GM12878 (cell line): ENCODE measurements around the gene IPO11. TPM values are rescaled to one million over a fixed set of nuclear protein-coding genes. Genes with fewer than 3 reads are reported as not detected.

Source experiments
- ATAC-seq: fragments of 200-7000 bp; cut with Tn5 transposase; 3 replicates; pipeline ENCODE4 v1.9.1; 2020; ENCODE audit warnings: mild to moderate bottlenecking, moderate library complexity
- BruUV-seq: library from RNA; stranded (reverse); fragments of 400-500 nt; replicated peaks from 2 replicates; lab custom pipeline; 2021; lab: Mats Ljungman, UMichigan
- CTCF ChIA-PET: fragments of 300-600 bp; sonication (Branson Sonifier 250); formaldehyde crosslinking; extraction: SDS; loops from one replicate; lab custom pipeline; 2021; ENCODE audit warnings: inconsistent platforms; lab: Yijun Ruan, JAX
- POLR2A ChIA-PET: fragments of 350-600 bp; formaldehyde crosslinking; extraction: SDS; loops from one replicate; lab custom pipeline; 2021; ENCODE audit warnings: inconsistent platforms; lab: Charles Lee
- RAD21 ChIA-PET: fragments of 300-600 bp; sonication (Branson Sonifier 250); formaldehyde crosslinking; loops from one replicate; lab custom pipeline; 2023; ENCODE audit warnings: antibody characterized with exemption; ENCODE audit not compliant: unreplicated experiment; lab: Charles Lee
- SMC1A ChIA-PET: fragments of 300-600 bp; sonication (Branson Sonifier 250); formaldehyde crosslinking; loops from one replicate; lab custom pipeline; 2023; ENCODE audit not compliant: unreplicated experiment, uncharacterized antibody; lab: Charles Lee
- DNase-seq: peaks from one replicate; pipeline ENCODE4 v3.0.0-alpha.2; 2011; ENCODE audit warnings: low read depth, low spot score
- FAIRE-seq: peaks from 3 replicates; lab custom pipeline; 2011; peaks lifted over from hg19 to GRCh38; lab: Jason Lieb, UNC
- H2AFZ ChIP-seq: 2 replicates; pipeline ENCODE4 v1.6.0; 2011; ENCODE audit warnings: low read depth, low read length, control low read depth; ENCODE audit not compliant: control insufficient read depth
- H3K27ac ChIP-seq: 2 replicates; pipeline ENCODE4 v1.5.1; 2011; ENCODE audit warnings: control low read depth; ENCODE audit not compliant: control insufficient read depth, insufficient read depth
- H3K27me3 ChIP-seq, 2 experiments: replicated peaks in 1 of 2; 2 replicates each; pipeline versions ENCODE4 v1.6.0 to v1.6.1; 2011; ENCODE audit warnings: low read length in 1 of 2; ENCODE audit not compliant: control insufficient read depth in 2 of 2, insufficient read depth in 2 of 2
- H3K36me3 ChIP-seq, 2 experiments: 2 replicates each; pipeline ENCODE4 v1.5.1; 2011; ENCODE audit warnings: low read length in 1 of 2; ENCODE audit not compliant: control insufficient read depth in 2 of 2, insufficient read depth in 2 of 2
- H3K4me1 ChIP-seq: 2 replicates; pipeline ENCODE4 v1.6.1; 2011; ENCODE audit warnings: mild to moderate bottlenecking, low read length, moderate library complexity, mixed read lengths; ENCODE audit not compliant: control insufficient read depth, insufficient read depth
- H3K4me2 ChIP-seq: 2 replicates; pipeline ENCODE4 v1.6.0; 2011; ENCODE audit warnings: control low read depth; ENCODE audit not compliant: control insufficient read depth, insufficient read depth
- H3K4me3 ChIP-seq: fragments of 200-600 bp; sonication (generic); 2 replicates; pipeline ENCODE4 v1.5.1; 2016
- H3K79me2 ChIP-seq: 2 replicates; pipeline ENCODE4 v1.6.0; 2011; ENCODE audit warnings: low read length; ENCODE audit not compliant: control insufficient read depth, insufficient read depth
- H3K9ac ChIP-seq: 2 replicates; pipeline ENCODE4 v1.8.0; 2011; ENCODE audit warnings: low read length, control low read depth, mixed read lengths; ENCODE audit not compliant: control insufficient read depth, insufficient read depth
- H3K9me3 ChIP-seq: replicated peaks from 3 replicates; pipeline ENCODE4 v1.5.1; 2011; ENCODE audit warnings: mild to moderate bottlenecking, low read length; ENCODE audit not compliant: control insufficient read depth, insufficient read depth
- H4K20me1 ChIP-seq: 2 replicates; pipeline ENCODE4 v1.6.0; 2011; ENCODE audit not compliant: control insufficient read depth, insufficient read depth
- CEBPZ ChIP-seq: fragments of 150-350 bp; IDR thresholded peaks from 2 replicates; pipeline ENCODE4 v1.6.1; 2016; ENCODE audit warnings: low read depth, low read length
- E4F1 ChIP-seq: fragments of 450-650 bp; IDR thresholded peaks from 2 replicates; pipeline ENCODE4 v1.6.1; 2018; ENCODE audit warnings: borderline replicate concordance, mild to moderate bottlenecking; ENCODE audit not compliant: partially characterized antibody
- ETV6 ChIP-seq, 2 experiments: fragments of 450-650 bp in 1 of 2; IDR thresholded peaks in 1 of 2; conservative IDR thresholded peaks in 1 of 2; 2 replicates each; pipeline ENCODE4 v1.6.1; 2014; ENCODE audit warnings: antibody characterized with exemption in 1 of 2, borderline replicate concordance in 1 of 2, low read depth in 1 of 2, mild to moderate bottlenecking in 1 of 2, moderate library complexity in 1 of 2
- IKZF2 ChIP-seq, 2 experiments: fragments of 450-650 bp; IDR thresholded peaks; 2 replicates each; pipeline ENCODE4 v1.6.1; 2017; ENCODE audit warnings: mild to moderate bottlenecking in 2 of 2, moderate library complexity in 2 of 2
- IRF3 ChIP-seq: fragments of 450-650 bp; IDR thresholded peaks from 2 replicates; pipeline ENCODE4 v1.6.1; 2014; ENCODE audit warnings: mild to moderate bottlenecking
- JUND ChIP-seq: IDR thresholded peaks from 2 replicates; pipeline ENCODE4 v1.6.1; 2012; ENCODE audit warnings: low read depth, mild to moderate bottlenecking, low read length, improper control_type of control experiment, moderate library complexity
- KLF5 ChIP-seq: fragments of 450-650 bp; IDR thresholded peaks from 2 replicates; pipeline ENCODE4 v1.6.1; 2014; ENCODE audit warnings: mild to moderate bottlenecking; ENCODE audit not compliant: partially characterized antibody
- LARP7 ChIP-seq: fragments of 450-650 bp; IDR thresholded peaks from 2 replicates; pipeline ENCODE4 v1.6.1; 2017; ENCODE audit warnings: mild to moderate bottlenecking
- PKNOX1 ChIP-seq: fragments of 450-650 bp; IDR thresholded peaks from 2 replicates; pipeline ENCODE4 v1.6.1; 2016; ENCODE audit warnings: mild to moderate bottlenecking
- RAD21 ChIP-seq: IDR thresholded peaks from 2 replicates; pipeline ENCODE4 v1.6.1; 2011; ENCODE audit warnings: mild to moderate bottlenecking, low read depth, low read length, moderate library complexity; ENCODE audit not compliant: insufficient read depth
- RB1 ChIP-seq: fragments of 450-650 bp; formaldehyde crosslinking; IDR thresholded peaks from 2 replicates; pipeline ENCODE4 v1.6.1; 2017; ENCODE audit warnings: mild to moderate bottlenecking, borderline replicate concordance
- RCOR1 ChIP-seq: conservative IDR thresholded peaks from 2 replicates; pipeline ENCODE4 v1.6.1; 2012; ENCODE audit warnings: low read depth, low read length, improper control_type of control experiment
- RELA ChIP-seq: fragments of 450-650 bp; IDR thresholded peaks from 2 replicates; pipeline ENCODE4 v1.8.0; 2014; ENCODE audit warnings: borderline replicate concordance; ENCODE audit not compliant: partially characterized antibody
- SRF ChIP-seq, 2 experiments: IDR thresholded peaks; 2 replicates each; pipeline ENCODE4 v1.6.1; 2011; ENCODE audit warnings: low read depth in 2 of 2, low read length in 2 of 2, mild to moderate bottlenecking in 1 of 2, moderate library complexity in 1 of 2
- ZBED1 ChIP-seq: IDR thresholded peaks from 2 replicates; pipeline ENCODE4 v1.6.1; 2016; ENCODE audit warnings: borderline replicate concordance
- WGBS: methylation state at CpG from one replicate; pipeline ENCODE4 v1.1.6; 2016; ENCODE audit warnings: low lambda C conversion rate; ENCODE audit not compliant: insufficient replicate concordance, insufficient coverage; ENCODE audit errors: missing lambda C conversion rate; 5-methylcytosine and 5-hydroxymethylcytosine counted together
- in situ Hi-C: fragments of 300-500 bp; cut with MboI; formaldehyde crosslinking; loops from 9 replicates; pipeline ENCODE4 v1.14.3; 2018; ENCODE audit warnings: mixed read lengths
- intact Hi-C: fragments of 100-400 bp; cut with micrococcal nuclease; formaldehyde crosslinking; loops from one replicate; pipeline ENCODE4 v1.14.2; 2022; ENCODE audit not compliant: unreplicated experiment
- polyA plus RNA-seq, 11 experiments: library from polyadenylated mRNA; depleted of rRNA in 4 of 11; unstranded in 6 of 11; stranded (reverse) in 5 of 11; fragments of >200 nt; fragmentation: Nextera tagmentation in 4 of 11; fragmentation: Illumina TruSeq in 1 of 11; extraction: Ambion mirVana in 4 of 11; extraction: Trizol in 1 of 11; gene quantifications; 1 replicate in 1 of 11; 2 replicates in 10 of 11; pipeline versions ENCODE4 v1.2.1 to v1.2.3, GENCODE V29; 2011 to 2016; ENCODE audit warnings: inconsistent platforms in 2 of 11, missing spikeins in 2 of 11, low read depth in 1 of 11
- total RNA-seq, 4 experiments: library from RNA; depleted of rRNA in 3 of 4; stranded (reverse); fragments of >200 nt in 3 of 4; fragmentation: Illumina TruSeq in 1 of 4; extraction: Trizol in 1 of 4; gene quantifications; 2 replicates each; pipeline versions ENCODE4 v1.2.1 to v1.2.3, GENCODE V29; 2013 to 2021

The IPO11 gene
- total and polyA plus RNA-seq, 10 of the 15 experiments (the other 5 are each of a cell fraction or from before 2014, with no cell fraction given), result 14.1 to 49.3 (median 29.8) TPM

GRCh38 chr5:62372600-62372999 is 40.0 kb upstream of the IPO11 start (continued):
- TF ChIP-seq E4F1, result no peak
- TF ChIP-seq RAD21, result no peak

- no peak overlapping the region for H2AFZ ChIP-seq
- ChIA-PET RAD21 (no interaction called here), CTCF (no interaction called here), SMC1A (no interaction called here), POLR2A (no interaction called here)
- DNase-seq (no peak), ATAC-seq (no peak), FAIRE-seq (no peak)
- H3K27me3 ChIP-seq, result no peaks in the 10 kb centered on the region
- in situ Hi-C loops (no loop called here), intact Hi-C loops (no loop called here)
- no peak overlapping the region for H3K4me3 ChIP-seq
- no peak overlapping the region for H3K27ac ChIP-seq
- H3K36me3 ChIP-seq, result peaks cover 4 to 21% of the 10 kb centered on the region in 2 experiments
- H3K4me2 ChIP-seq, result no peak overlapping the region
- no peaks in the 10 kb centered on the region for H3K9me3 ChIP-seq
- no peaks in the 10 kb centered on the region for H3K79me2 ChIP-seq
- no peaks in the 10 kb centered on the region for H4K20me1 ChIP-seq
- 100% methylated on average over 3 of the region's 3 CpGs for WGBS
- no peaks in the 10 kb centered on the region for H3K4me1 ChIP-seq
- BruUV-seq, result no TSS peak
- H3K9ac ChIP-seq, result no peak overlapping the region
- no peak for TF ChIP-seq KLF5
- no peak for TF ChIP-seq RELA
- TF ChIP-seq ETV6 (conservative IDR thresholded peaks at IDR 0.05 in 1 of 2, IDR thresholded peaks at IDR 0.05 in 1 of 2; ENCODE audit: borderline replicate concordance in 1 of 2, low read depth in 1 of 2), result no peak
- TF ChIP-seq IRF3, result no peak
- no peak for TF ChIP-seq LARP7
- no peak for TF ChIP-seq RCOR1
- no peak for TF ChIP-seq JUND
- no peak for TF ChIP-seq CEBPZ
- no peak for TF ChIP-seq ZBED1
- TF ChIP-seq RB1, result no peak
- TF ChIP-seq IKZF2 (IDR thresholded peaks at IDR 0.05), result no peak
- no peak for TF ChIP-seq PKNOX1
- TF ChIP-seq SRF (IDR thresholded peaks at IDR 0.05; ENCODE audit: low read depth in 2 of 2, low read length in 2 of 2), result no peak
These were observed 39.2 kb upstream of the IPO11 start for GRCh38 chr5:62373382-62373781.
